GM21825 (cell line): ENCODE results near the gene MPPE1.
"Not testable (repeated sequence)": the region's sequence is repeated elsewhere in the genome, so short reads cannot be mapped to it uniquely, and the experiment has no call there.

ENCODE experiments used
- ATAC-seq: cut with Tn5 transposase; IDR thresholded peaks from one replicate; pipeline ENCODE4 v1.9.1; 2021; ENCODE audit warnings: mild to moderate bottlenecking, moderate library complexity; ENCODE audit not compliant: unreplicated experiment

Gene MPPE1

DNA sequence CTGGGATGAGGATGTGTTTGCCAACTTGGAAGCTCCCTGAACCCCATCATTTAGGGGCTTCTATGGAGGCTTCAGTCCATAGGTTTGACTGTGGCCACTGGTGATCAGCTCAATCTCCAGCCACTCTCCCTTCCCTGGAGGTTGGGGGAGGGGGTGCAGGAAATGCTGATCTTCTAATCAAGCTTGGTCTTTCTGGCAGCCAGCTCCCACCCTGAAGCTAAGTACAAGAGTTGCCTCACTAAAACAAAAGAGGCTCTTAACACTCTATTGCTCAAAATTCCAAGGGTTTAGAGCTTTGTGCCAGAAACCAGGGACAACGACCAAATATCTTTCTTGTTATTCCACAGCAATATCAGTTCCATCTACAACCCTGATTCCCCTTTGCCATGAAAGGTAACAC lies 19.4 kb upstream of the MPPE1 start:
- ATAC-seq, result no peak

DNA sequence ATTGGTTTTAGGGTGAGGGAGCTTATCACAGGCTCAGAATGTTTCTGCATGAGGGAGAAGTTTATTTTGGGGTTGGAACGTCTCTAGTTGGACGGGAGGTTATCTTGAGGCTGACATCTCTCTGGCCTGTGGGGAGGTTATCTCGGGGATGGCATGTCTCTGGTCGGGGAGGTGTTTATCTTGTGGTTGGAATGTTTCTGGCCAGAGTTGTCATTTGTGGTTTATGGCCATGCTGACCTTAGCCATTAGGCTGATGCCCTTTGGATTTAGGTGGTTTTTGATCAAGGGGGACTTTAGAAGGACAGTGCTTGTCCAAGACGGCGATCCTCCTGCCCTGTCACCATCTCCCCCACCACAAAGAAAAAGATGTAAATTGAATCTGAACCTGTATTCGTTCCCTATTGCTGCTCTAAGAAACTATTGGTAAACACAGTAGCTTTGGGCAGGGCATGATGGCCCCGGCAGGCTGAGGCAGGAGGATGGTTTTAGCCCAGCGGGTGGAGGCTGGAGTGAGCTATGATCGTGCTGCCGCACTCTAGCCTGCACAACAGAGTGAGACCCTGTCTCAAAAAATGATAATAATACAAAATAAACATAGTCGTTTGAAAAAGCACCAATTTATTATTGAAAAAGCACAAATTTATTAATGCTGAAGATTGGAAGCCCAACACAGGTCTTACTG lies 17.8 kb upstream of the MPPE1 start:
- no peak for ATAC-seq

DNA sequence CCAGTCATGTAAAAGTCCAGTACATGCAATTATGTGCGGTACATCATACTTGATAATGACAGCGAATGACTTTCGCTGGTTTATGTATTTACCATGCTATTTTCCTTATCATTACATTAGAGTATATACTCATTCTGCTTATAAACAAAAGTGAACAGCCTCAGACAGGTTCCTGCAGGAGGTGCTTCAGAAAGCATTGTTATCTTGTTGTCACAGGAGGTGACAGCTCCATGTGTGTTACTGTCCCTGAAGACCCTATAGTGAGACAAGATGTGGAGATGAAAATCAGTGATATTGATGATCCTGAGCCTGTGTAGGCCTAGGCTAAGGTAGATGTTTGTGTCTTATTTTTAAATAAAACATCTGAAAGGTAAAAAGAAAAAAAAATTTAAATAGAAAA lies 15.3 kb upstream of the MPPE1 start:
- no peak for ATAC-seq

DNA sequence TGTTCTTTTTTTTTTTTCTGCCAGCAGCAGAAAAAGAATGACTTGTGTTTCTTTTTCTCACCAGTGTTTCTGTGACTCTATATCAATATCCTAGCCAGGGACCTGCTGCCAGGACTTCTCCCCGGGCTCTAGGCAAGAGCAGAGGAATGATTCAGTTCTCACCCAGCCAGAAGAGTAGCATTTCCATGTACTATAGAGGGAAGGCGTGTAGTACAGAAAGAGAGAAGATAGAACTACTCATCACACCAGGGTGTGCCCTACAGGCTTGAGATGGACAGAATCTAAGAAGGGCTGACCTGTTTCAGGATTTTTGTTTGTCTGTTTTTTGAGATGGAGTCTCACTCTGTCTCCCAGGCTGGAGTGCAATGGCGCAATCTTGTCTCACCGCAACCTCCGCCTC lies 11.4 kb upstream of the MPPE1 start:
- ATAC-seq, result not testable (repeated sequence)

DNA sequence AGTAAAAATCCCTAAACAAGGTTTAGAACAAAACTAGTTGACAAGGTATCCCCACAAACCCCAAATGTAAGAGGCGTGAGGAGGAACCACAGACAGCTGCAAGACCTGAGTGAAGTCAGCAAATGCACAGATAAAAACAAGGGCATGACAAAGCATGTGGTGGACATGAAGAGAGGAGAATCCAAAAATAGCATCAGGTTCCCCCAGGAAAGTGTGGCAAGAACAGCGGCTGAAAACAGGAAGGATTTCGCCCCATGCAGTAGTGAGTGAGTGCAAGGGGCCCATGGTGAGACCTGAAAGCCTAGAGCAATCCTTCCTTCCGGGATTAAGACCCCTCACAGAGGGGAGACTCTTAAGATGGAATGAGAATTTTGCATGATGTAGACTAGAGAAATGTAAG lies 8.8 kb upstream of the MPPE1 start:
- ATAC-seq, result not testable (repeated sequence)

DNA sequence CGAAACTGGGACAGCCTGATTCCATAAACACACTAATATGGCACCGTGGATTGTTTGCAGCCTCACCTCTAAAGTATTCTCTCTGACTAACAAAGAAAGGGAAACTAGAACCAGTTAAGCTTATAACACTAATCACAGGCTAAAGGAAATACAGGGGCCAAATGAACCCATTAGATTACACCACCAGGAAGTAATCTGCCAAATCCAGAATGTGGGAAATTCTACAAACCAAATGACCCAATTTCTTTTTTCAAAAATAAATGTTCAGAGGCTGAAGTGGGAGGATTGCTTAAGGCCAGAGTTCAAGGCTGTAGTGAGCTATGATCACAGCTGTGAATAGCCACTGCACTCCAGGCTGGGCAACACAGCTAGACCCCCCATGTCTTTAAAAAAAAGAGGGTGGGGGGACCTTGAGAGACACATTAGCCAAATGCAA lies 1.5 kb upstream of the MPPE1 start:
- no peak for ATAC-seq

DNA sequence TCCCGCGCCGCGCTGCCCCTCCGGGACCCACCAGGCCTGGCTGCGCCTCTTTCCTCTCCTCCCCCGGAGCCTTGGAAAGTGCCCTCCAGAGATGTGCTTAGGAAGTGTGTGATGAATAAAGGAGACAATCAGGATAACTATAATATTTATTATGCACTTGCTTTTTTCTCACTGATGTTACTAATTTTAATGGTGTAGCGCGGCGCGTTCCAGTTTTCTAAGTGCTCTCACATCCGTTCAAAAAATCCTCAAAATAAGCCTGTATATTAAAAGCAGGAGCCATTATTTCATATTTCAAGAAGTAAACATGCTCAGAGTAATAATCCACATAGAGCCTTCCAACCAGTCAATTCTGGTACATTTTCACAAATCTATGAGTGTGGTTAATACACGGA lies 941 bp upstream of the MPPE1 start:
- ATAC-seq, result no peak

DNA sequence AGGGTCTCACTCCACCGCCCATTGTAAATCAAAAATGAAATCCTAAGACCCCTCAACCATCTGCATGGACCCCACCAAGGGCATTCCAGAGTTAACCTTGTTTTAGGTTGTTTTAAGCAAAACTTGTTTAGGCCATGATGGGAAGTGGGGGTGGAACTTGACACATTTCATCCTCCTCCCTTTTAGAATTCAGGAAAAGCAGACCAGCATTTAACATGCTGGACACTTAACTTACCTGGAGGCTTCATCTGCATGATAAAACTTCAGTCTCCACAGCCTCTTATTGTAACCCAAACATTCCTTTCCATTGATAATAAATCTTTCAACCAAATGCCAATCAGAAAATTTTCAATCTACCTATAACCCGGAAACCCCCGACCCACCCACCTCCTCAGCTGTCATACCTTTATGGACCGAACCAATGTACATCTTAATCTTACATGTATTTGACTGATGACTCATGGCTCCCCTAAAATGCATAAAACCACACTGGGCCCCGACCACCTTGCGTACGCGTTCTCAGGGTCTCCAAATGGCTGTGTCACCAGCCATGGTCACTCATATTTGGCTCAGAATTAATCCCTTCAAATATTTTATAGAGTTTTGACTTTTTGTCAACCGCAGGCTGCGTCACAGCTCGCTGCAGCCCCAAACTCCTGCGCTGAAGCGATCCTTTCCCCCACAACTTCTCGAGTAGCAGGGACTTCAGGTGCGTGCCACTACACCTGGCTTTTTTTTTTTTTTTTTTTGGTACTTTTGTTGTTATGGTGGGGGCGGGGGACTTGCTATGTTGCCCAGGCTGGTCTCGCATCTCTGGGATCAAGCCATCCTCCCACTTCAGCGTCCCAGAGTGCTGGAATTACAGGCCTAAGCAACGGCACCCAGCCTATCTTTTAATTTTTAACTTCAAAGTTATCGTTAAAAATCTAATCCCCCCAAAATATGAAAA lies 917 bp downstream of the MPPE1 start:
- ATAC-seq, result no peak

DNA sequence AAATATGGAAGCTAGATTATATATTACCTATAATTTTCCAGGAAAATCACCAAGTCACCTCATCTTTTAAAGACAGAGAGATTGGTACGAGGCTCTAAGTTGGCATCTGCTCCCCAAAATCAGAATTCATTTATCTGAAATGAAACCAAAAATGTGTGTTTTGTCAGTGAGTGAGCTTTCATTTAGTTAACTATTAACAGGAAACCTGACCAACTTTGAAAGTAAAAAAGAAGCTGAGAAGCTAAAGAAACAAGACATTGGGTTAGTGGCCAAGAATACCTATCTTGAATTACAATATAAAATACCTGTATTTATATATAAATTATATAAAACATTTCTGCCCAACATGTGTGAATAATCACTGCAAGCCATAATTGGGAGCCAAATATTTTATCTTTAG lies 1.9 kb downstream of the MPPE1 start:
- ATAC-seq, result no peak

DNA sequence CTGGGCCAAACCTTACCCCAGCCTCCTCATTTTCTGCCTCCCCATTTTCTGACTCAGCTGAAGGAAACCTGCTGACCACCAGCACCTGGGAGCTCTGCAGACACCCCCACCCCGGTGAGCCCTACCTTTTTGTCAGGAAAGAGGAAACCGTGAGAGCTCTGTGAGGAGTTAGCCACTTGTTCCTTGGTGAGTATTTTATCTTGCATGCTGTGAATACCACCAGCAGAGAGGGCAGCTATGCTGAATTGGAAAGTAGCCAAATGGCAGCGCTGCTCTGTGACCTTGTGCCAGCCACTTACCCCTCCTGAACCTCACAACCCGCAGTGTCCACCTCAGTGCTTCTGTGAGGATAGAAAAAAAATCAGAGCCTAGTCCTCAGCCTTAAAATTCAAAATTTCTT lies 2.5 kb downstream of the MPPE1 start:
- no peak for ATAC-seq

DNA sequence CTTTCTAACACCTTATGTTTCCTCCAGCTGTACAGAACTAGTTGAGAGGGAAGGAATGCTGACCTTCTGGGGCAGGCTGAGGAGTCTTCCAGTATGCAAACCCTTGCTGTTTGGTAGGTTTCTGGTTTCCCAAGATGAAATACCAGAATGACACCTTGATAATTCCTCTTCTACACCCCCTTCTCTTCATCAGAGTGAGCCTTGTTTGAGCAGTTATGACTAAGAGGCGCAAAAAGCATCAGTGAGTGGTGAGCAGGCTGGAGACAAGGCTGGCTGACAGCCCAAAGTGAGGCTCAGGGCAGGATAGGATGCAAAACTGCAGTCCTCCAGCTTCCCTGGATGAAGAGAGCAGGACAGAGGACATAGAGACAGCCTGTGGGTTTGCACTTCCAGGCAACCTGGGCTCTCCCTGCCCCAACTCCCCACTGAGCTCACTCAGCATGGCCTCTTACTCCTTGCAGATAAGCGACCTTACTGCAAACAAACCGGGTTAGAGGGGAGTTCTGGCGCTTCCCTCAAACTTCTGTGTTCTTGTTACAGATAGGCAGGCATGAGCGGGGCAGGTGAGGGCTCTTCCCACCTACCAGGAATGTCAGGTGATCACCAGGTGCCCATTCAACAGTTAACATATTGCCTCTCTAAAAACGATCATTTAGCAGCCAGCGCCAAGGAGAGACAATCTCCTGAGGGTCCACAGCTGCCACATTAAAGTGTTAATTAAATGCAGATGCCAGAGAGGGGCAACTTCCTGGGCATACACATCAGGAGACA lies 5.4 kb downstream of the MPPE1 start:
- no peak for ATAC-seq

DNA sequence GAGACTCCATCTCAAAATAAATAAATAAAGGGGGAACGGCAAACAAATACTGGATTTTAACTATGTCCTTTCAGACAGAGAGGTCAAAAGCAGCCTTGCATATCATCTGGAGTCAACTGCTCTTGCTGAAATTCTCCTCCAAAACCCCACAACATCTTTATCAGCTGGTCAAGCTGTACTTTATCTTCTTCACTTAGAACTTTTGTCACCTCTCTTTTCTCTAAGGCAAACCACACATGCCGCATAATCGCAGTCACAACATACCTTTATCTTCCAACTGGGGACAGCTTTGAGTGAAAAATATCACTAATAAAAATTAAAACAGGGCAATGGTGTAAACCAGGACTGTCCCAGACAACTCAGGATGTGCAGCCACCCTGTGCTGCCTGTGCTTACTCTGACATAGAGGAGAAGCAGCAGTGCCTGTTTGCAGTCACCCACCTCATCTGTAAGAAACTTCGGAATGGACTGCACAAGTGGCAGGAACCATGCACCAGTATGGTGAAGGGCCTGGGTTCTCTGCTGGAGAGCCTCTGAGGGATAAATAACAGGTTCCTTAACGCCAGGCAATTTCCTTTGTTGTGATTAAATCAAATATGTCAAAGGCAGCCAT lies 6.2 kb downstream of the MPPE1 start:
- no peak for ATAC-seq

DNA sequence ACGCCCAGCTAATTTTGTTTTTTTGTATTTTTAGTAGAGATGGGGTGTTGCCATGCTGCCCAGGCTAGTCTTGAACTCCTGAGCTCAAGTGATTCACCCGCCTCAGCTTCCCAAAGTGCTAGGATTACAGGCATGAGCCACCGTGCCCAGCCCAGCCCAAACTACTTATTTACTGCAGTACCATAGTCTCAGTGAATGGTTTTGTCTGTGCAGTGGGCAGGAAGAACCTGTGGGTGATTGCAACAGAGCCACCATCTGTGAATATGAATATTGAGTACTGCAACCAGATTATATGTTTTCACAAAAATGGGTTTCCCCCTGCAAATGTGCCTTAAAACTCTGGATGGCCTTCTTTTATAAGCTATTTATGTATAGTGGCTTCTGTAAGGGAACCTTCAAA lies 9.1 kb downstream of the MPPE1 start:
- ATAC-seq, result no peak

DNA sequence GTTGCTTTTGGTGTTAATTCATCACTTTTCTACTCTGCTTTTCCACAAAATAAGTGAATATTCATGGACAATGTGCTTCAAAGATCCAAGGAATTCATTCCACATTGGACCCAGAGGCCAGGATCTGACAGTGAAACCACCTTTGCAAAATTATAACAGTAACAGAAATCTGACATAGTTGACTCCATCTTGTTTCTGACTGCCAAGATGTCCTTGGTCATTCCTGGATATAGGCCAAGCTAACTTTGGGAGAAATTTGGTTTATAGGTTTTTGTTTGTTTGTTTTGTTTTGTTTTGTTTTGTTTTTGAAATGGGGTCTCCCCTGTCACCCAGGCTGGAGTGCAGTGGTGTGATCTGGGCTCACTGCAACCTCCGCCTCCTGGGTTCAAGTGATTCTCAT lies 10.3 kb downstream of the MPPE1 start:
- ATAC-seq, result no peak

DNA sequence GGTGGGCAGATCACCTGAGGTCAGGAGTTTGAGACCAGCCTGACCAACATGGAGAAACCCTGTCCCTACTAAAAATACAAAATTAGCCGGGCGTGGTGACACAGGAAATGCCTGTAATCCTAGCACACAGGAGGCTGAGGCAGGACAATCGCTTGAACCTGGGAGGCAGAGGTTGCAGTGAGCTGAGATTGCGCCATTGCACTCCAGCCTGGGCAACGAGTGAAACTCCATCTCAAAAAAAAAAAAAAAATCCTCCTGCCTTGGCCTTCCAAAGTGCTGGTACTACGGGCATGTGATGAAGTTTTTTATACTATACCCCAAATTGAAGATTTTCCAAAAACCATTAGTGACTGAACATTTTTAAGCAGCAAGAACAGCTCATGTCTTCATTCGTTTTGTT lies 15.7 kb downstream of the MPPE1 start:
- ATAC-seq, result not testable (repeated sequence)

DNA sequence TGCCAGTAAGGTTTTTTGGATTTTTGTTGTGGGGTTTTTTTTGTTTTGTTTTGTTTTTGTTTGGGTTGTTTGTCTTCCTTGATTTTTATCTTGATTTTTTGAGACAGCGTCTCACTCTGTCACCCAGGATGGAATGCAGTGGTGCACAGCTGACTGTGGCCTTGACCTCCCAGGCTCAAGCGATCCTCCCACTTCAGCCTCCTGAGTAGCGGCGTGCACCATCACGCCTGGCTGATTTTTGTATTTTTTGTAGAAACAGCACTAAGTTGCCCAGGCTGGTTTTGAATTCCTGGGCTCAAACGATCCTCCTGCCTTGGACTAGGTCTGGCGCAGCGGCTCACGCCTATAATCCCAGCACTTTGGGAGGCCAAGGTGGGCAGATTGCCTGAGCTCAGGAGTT lies 16.4 kb downstream of the MPPE1 start:
- no peak for ATAC-seq

DNA sequence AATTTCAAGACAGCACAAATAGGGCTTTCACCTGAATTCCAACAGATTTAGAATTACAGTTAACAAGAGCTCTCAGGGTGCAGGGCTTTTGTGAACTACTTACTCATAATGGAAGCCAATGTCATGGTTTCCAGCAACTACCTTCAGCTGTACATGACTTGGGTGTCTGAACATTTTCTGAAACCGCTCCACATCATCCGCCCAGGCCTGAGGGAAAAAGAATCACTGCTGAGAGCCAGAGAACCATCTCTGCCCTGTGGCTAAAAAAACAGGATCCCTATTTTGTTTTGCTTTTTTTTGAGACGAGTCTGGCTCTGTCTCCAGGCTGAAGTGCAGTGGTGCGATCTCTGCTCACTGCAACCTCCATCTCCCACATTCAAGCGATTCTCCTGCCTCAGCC lies 18.8 kb downstream of the MPPE1 start:
- ATAC-seq, result no peak

DNA sequence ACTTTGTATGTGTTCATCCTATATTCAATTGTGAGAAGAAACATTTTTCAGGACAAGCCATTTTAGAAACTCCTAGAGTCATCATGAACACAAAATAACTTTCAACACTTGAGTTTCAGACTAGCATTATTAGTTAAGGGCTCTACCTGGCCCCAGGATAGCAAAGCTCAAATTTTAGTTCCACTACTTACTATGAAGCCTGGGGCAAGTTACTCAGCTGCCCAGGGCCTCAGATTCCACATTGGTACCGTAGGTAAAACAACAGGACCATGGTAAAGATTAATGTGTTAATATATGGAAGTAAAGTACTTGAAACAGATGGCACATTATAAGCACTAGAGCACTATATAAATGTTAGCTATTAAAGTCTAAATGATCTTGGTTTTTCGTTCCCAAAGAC lies 19.4 kb downstream of the MPPE1 start:
- no peak for ATAC-seq

DNA sequence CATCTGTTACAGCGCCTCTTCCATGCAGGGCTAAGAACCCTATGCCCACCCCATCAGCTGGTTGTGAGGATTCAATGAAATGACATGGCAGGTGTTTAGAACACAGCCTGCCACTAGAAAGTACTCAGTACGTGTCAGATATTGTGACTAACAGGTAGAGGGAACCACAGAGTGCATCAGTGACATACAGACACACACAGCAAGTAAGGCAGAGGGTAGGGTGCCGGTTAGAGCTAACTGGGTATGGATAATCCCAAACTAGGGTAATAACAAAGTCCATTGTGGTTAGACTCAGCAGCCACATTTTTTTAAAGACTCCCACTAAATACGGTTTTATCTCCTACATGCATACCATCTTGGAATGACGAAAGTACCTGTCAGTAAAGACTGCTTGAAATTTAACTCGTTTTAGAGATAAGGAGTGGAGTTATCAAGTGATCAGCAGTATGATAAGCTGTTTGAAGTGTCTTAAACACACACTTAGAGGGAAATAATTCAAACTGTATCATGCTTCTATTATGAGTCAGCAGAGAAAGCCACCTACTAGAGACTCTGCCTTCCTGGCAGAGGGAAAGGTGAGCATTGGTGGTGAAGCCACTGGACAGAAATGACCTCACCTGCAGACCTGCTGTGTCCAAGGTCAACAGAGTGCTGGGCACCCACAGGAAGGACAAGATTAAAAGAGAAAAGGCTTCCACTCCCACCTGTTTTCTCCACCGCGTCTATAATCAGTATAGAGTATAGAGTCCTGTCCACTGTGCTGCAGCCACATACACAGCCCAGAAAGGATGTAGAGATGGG lies 20.6 kb downstream of the MPPE1 start:
- no peak for ATAC-seq

DNA sequence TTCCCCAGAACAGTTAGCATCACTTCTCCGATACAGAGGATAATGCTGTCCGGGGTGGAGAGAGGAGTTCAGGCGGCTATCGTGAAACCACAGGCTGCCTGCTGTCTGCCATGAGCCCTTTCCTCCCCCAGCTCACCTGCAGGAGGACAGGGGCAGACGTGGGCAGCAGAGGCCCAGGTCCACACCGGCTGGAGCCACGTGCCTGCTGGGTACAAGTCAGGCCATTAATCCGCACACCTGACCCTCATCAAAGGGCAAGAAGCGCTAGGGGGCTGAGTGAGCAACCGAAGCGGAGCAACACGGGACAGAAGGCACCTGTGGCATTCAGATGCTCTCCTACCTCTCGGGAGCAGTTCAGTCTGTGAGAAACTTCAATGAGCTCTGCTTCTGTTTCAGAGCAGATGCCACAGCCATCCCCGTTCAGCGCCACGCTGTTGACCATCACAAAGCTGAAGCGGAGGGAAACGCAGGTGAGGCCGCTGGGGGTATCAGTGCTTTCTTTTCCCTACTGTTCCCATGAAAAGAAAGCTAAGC lies 21.5 kb downstream of the MPPE1 start:
- no peak for ATAC-seq
